Epithelial cell of esophagus (primary cell): Measurements from ENCODE around the gene ABAT.

Experiments used
- DNase-seq: peaks from one replicate; pipeline ENCODE4 v3.0.0; 2010; ENCODE audit warnings: low read depth
- H3K4me3 ChIP-seq: 2 replicates; pipeline ENCODE4 v1.5.1; 2011; ENCODE audit warnings: mild to moderate bottlenecking, low read length, control low read depth
- TF ChIP-seq, protein P1 (sequence below): IDR thresholded peaks from 2 replicates; pipeline ENCODE4 v1.5.1; 2011; ENCODE audit warnings: low read depth, mild to moderate bottlenecking, low read length, control low read depth, inconsistent platforms; ENCODE audit not compliant: insufficient read depth; ENCODE audit errors: missing control alignments

Gene ABAT

DNA sequence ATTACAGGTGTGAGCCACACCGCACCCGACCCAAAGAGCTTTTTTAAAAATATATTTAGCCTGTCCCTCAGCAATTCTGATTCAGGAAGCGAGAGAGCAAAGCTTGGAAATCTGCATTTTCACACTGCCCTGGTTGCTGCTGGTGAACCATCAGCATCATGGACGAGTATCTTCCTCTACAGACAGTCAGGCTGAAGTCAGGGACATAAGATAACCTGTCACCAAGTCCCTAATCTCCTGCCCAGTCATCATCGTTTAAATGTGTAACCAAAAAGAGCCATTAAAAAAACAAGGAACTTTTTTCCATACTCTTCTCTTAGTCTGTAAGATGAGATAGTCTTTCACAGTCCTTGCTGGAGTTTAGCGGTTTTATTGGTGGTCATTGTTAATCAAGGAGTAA, 129.9 kb downstream of the ABAT start:
- TF ChIP-seq, protein P1, sequence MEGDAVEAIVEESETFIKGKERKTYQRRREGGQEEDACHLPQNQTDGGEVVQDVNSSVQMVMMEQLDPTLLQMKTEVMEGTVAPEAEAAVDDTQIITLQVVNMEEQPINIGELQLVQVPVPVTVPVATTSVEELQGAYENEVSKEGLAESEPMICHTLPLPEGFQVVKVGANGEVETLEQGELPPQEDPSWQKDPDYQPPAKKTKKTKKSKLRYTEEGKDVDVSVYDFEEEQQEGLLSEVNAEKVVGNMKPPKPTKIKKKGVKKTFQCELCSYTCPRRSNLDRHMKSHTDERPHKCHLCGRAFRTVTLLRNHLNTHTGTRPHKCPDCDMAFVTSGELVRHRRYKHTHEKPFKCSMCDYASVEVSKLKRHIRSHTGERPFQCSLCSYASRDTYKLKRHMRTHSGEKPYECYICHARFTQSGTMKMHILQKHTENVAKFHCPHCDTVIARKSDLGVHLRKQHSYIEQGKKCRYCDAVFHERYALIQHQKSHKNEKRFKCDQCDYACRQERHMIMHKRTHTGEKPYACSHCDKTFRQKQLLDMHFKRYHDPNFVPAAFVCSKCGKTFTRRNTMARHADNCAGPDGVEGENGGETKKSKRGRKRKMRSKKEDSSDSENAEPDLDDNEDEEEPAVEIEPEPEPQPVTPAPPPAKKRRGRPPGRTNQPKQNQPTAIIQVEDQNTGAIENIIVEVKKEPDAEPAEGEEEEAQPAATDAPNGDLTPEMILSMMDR: no peak
- no peak overlapping the region for H3K4me3 ChIP-seq
- DNase-seq: no peak

DNA sequence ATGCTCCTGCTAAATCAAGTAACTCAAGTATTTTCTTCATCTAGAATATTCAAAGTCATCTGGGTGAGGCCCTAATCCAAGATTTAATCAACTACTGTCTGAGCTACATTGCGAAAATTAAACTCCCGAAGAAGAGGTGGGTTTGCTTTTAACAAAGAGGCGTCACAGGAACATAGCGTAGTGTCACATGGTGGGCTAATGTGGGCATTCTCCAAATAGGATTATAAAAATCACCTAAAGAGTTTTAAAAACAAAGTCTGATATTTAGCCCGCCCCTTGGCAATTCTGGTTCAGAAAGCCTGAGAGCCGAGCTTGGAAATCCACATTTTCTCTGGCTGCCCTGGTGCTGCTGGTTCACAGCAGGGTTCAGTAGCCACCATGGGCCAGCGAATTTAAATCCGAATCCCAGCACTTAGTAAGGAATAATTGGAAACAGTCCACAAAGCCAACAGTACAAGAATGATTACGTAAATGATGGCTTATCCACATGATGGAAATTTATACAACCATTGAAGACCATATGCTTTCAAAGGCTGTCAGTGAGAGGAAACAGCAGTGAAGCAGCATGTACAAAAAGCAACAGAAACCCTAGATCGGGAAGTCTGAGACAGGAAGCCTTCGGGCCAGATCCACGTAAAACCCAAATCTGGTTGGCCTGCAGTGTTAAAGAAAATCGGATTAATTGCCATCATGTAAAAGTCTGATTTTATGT, 132.0 kb downstream of the ABAT start:
- no peak overlapping the region for H3K4me3 ChIP-seq

GRCh38 chr16:8807189-8807588, 132.8 kb downstream of the ABAT start:
- DNase-seq: no peak
- H3K4me3 ChIP-seq: no peak overlapping the region
- TF ChIP-seq, protein P1: no peak

More for the DNA sequence above, 132.0 kb downstream of the ABAT start:
- TF ChIP-seq, protein P1: no peak
- DNase-seq: no peak

- TF ChIP-seq, protein P1: no peak
- no peak for DNase-seq
- H3K4me3 ChIP-seq: no peak overlapping the region
Measured at GRCh38 chr16:8808009-8808408, 133.6 kb downstream of the ABAT start.

DNA sequence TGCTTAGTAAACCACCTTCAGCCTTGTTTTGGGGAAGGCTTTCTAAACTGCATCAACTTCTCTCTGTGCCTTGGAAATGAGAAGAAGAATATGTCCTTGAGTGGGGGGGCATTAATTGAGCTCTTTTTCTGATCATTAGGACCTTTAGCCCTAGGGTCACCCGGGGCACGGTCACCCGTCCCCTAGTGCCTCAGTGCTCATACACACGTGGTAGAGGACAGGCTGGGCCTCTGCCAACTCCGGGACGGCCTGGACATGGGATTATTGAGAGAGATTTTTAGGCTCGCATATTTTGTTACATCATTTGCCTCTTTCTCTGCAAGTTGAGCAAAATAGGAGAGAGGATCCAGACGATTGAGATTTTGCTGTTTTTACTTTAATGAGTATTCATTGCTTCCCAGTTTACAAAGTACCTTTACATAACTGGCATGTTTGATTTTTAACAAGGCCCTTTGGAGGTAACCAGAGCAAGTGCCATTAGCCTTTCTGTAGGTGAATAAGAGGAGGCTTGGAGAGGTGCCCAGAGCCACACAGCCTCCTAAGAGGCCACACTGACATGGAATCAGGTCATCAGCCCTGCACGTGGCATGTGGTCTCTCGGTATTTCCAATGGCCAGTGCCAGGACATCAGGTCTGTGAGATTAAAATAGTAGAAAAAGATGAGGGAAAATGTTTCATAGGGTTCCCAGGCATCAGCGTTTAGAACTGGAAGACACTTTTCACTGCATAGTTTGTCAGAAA, 134.4 kb downstream of the ABAT start:
- TF ChIP-seq, protein P1: no peak
- no peak overlapping the region for H3K4me3 ChIP-seq
- DNase-seq: no peak

- DNase-seq: peak; percentile 52
- H3K4me3 ChIP-seq: no peak overlapping the region
- TF ChIP-seq, protein P1: no peak
Measured at GRCh38 chr16:8812162-8812843, 137.9 kb downstream of the ABAT start.
